Trophoblast cell (in vitro differentiated cells and primary cell): ENCODE results near the gene ITGA1.

ENCODE experiments used
- DNase-seq, 2 donors: peaks; one replicate each; pipeline ENCODE4 v3.0.0-alpha.2; 2016
- H2AFZ ChIP-seq: 2 replicates; pipeline ENCODE4 v1.6.1; 2013; ENCODE audit warnings: low read length, moderate library complexity, mild to moderate bottlenecking; ENCODE audit not compliant: insufficient read depth, poor library complexity
- H2AK5ac ChIP-seq: 2 replicates; pipeline ENCODE4 v1.6.1; 2013; ENCODE audit warnings: mild to moderate bottlenecking, low read length
- H2BK120ac ChIP-seq: 2 replicates; pipeline ENCODE4 v1.6.1; 2013; ENCODE audit warnings: low read length, mild to moderate bottlenecking, moderate library complexity; ENCODE audit not compliant: insufficient read depth, poor library complexity
- H2BK12ac ChIP-seq: 2 replicates; pipeline ENCODE4 v1.6.1; 2013; ENCODE audit warnings: mild to moderate bottlenecking, low read length, moderate library complexity
- H2BK5ac ChIP-seq: 2 replicates; pipeline ENCODE4 v1.6.1; 2013; ENCODE audit warnings: low read length, low read depth, moderate library complexity, mild to moderate bottlenecking; ENCODE audit not compliant: poor library complexity
- H3K14ac ChIP-seq: 2 replicates; pipeline ENCODE4 v1.6.1; 2013; ENCODE audit warnings: mild to moderate bottlenecking, low read length
- H3K18ac ChIP-seq: 2 replicates; pipeline ENCODE4 v1.6.1; 2013; ENCODE audit warnings: mild to moderate bottlenecking, low read length
- H3K23ac ChIP-seq: 2 replicates; pipeline ENCODE4 v1.6.1; 2013; ENCODE audit warnings: low read length
- H3K27ac ChIP-seq: 2 replicates; pipeline ENCODE4 v1.5.1; 2013; ENCODE audit warnings: low read depth, mild to moderate bottlenecking, inconsistent platforms, low read length, moderate library complexity
- H3K27me3 ChIP-seq: 2 replicates; pipeline ENCODE4 v1.6.1; 2013; ENCODE audit warnings: inconsistent platforms, mild to moderate bottlenecking, low read length, moderate library complexity; ENCODE audit not compliant: insufficient read depth
- H3K36me3 ChIP-seq, 2 experiments: 1 replicate in 1 of 2; 2 replicates in 1 of 2; pipeline ENCODE4 v1.6.1; 2013; ENCODE audit warnings: low read length in 2 of 2, mild to moderate bottlenecking in 2 of 2, moderate library complexity in 1 of 2; ENCODE audit not compliant: insufficient read depth in 2 of 2, control insufficient read depth in 1 of 2
- H3K4ac ChIP-seq: 2 replicates; pipeline ENCODE4 v1.6.1; 2013; ENCODE audit warnings: low read depth, mild to moderate bottlenecking, low read length, moderate library complexity
- H3K4me1 ChIP-seq, 2 experiments: 1 replicate in 1 of 2; 2 replicates in 1 of 2; pipeline ENCODE4 v1.6.1; 2013; ENCODE audit warnings: low read length in 2 of 2, mild to moderate bottlenecking in 2 of 2, moderate library complexity in 1 of 2; ENCODE audit not compliant: insufficient read depth in 2 of 2, control insufficient read depth in 1 of 2
- H3K4me2 ChIP-seq: 2 replicates; pipeline ENCODE4 v1.6.1; 2013; ENCODE audit warnings: inconsistent platforms, mild to moderate bottlenecking, low read length, moderate library complexity
- H3K4me3 ChIP-seq: 2 replicates; pipeline ENCODE4 v1.5.1; 2013; ENCODE audit warnings: mild to moderate bottlenecking, low read depth, low read length, inconsistent platforms
- H3K79me1 ChIP-seq: one replicate; pipeline ENCODE4 v1.6.1; 2013; ENCODE audit warnings: low read length
- H3K79me2 ChIP-seq: 2 replicates; pipeline ENCODE4 v1.6.1; 2013; ENCODE audit warnings: low read length, mild to moderate bottlenecking; ENCODE audit not compliant: control insufficient read depth, insufficient read depth, poor library complexity
- H3K9ac ChIP-seq: 2 replicates; pipeline ENCODE4 v1.6.1; 2013; ENCODE audit warnings: mild to moderate bottlenecking, low read length
- H3K9me3 ChIP-seq: 2 replicates; pipeline ENCODE4 v1.6.1; 2013; ENCODE audit warnings: low read depth, mild to moderate bottlenecking, control low read depth, inconsistent platforms, low read length; ENCODE audit not compliant: insufficient read depth
- H4K12ac ChIP-seq: 2 replicates; pipeline ENCODE4 v1.6.1; 2013; ENCODE audit warnings: low read depth, mild to moderate bottlenecking, low read length, moderate library complexity
- H4K8ac ChIP-seq: 2 replicates; pipeline ENCODE4 v1.6.1; 2013; ENCODE audit warnings: low read depth, mild to moderate bottlenecking, low read length, moderate library complexity
- H4K91ac ChIP-seq: one replicate; pipeline ENCODE4 v1.6.1; 2013; ENCODE audit warnings: low read depth, mild to moderate bottlenecking, low read length, moderate library complexity
- WGBS: extraction: QIAGEN DNeasy Blood & Tissue Kit; methylation state at CpG from one replicate; pipeline ENCODE4 v1.1.7; 2013; ENCODE audit warnings: missing lambda C conversion rate; ENCODE audit not compliant: insufficient read length, insufficient coverage; ENCODE audit errors: extremely low coverage; 5-methylcytosine and 5-hydroxymethylcytosine counted together

Gene ITGA1

DNA sequence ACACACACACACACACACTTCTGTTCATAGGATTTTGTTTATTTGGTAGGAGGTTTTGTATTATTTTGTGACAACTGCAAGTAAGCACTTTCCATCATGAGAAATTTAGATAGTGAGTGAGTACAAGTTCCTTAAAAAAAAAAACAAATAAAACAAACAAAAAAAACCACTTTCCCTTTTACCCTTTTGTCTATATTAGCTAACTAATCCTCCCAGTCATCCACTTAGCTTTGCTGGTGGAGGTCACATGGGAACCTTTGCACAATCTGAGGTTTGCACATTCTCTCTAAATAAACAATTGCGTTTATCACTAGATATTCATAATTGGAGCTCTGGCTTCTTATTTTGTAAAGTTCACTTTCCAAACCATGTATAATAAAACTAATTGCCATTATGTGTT lies 6.8 kb downstream of the ITGA1 start:
- Histone ChIP-seq H3K23ac (no peak overlapping the region), H4K91ac (no peak overlapping the region), H2BK5ac (no peak overlapping the region), H2AFZ (no peak overlapping the region), H3K79me1 (peaks cover 6% of the 10 kb centered on the region), H4K8ac (no peak overlapping the region), H3K9ac (no peak overlapping the region), H4K12ac (no peak overlapping the region), H3K4ac (no peak overlapping the region), H2BK12ac (no peak overlapping the region), H3K9me3 (no peaks in the 10 kb centered on the region), H3K79me2 (no peaks in the 10 kb centered on the region), H3K18ac (no peak overlapping the region), H3K4me2 (no peak overlapping the region), H3K27me3 (no peaks in the 10 kb centered on the region), H3K14ac (no peak overlapping the region), H3K4me3 (no peak overlapping the region), H3K4me1 (peaks cover 3 to 4% of the 10 kb centered on the region in 2 experiments), H3K36me3 (no peaks in the 10 kb centered on the region), H2AK5ac (no peak overlapping the region), H2BK120ac (no peak overlapping the region), H3K27ac (no peak overlapping the region)
- no CpG with 5 or more reads among the region's 1 CpG for WGBS
- no peak for DNase-seq

- no peak for DNase-seq
- no peak overlapping the region for H4K12ac ChIP-seq
- no peak overlapping the region for H3K4ac ChIP-seq
- no peak overlapping the region for H3K4me3 ChIP-seq
- H2AK5ac ChIP-seq, result no peak overlapping the region
- H3K4me1 ChIP-seq, result peaks cover 3 to 7% of the 10 kb centered on the region in 2 experiments
- H3K14ac ChIP-seq, result no peak overlapping the region
- H2BK120ac ChIP-seq, result no peak overlapping the region
- H3K27me3 ChIP-seq, result no peaks in the 10 kb centered on the region
- H3K27ac ChIP-seq, result no peak overlapping the region
- H3K9me3 ChIP-seq, result no peaks in the 10 kb centered on the region
- H3K23ac ChIP-seq, result no peak overlapping the region
- H3K9ac ChIP-seq, result no peak overlapping the region
- peaks cover 5% of the 10 kb centered on the region for H3K79me2 ChIP-seq
- no peak overlapping the region for H4K8ac ChIP-seq
- H2BK12ac ChIP-seq, result no peak overlapping the region
- H3K36me3 ChIP-seq, result no peaks in the 10 kb centered on the region
- H3K79me1 ChIP-seq, result peaks cover 17% of the 10 kb centered on the region
- H3K4me2 ChIP-seq, result no peak overlapping the region
- H2BK5ac ChIP-seq, result no peak overlapping the region
- no peak overlapping the region for H2AFZ ChIP-seq
- no peak overlapping the region for H4K91ac ChIP-seq
- H3K18ac ChIP-seq, result no peak overlapping the region
These were observed 8.3 kb downstream of the ITGA1 start for GRCh38 chr5:52796031-52796430.

DNA sequence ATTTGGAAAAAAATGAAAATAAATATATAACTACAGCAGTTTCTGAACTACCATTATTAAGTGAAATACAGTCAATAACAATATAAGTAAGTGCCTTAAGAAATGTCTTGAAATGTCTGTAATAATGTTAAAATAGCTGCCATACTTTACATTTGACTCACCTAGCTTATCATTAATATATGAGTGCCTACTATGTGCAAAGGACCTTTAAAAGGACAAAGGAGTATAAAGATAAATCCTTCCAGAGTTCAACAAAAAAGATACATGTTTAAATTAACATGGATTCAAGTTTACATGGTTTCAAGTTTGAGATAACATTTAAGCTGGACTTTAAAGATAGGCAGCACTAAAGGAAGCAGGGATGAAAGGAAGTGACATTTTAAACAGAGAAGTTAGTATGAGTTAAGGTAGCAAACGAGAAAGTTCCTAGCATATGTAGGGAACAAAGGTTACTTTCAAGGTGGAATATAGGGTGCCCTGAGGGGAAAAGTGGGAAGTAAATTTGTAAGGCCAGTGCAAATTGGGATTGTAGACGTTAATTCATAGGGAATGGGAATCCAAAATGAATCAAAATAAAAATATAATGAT lies 8.9 kb downstream of the ITGA1 start:
- H3K36me3 ChIP-seq, result peaks cover 3% of the 10 kb centered on the region in 2 experiments
- H2AK5ac ChIP-seq, result no peak overlapping the region
- H3K9ac ChIP-seq, result no peak overlapping the region
- H4K91ac ChIP-seq, result no peak overlapping the region
- no peak overlapping the region for H3K23ac ChIP-seq
- no peak overlapping the region for H3K14ac ChIP-seq
- no peak overlapping the region for H3K18ac ChIP-seq
- DNase-seq, result no peak
- H3K4ac ChIP-seq, result no peak overlapping the region
- WGBS, result no CpG with 5 or more reads among the region's 2 CpGs
- H2BK5ac ChIP-seq, result no peak overlapping the region
- no peak overlapping the region for H2BK120ac ChIP-seq
- H4K12ac ChIP-seq, result no peak overlapping the region
- H3K79me1 ChIP-seq, result peaks cover 17% of the 10 kb centered on the region
- no peak overlapping the region for H3K27ac ChIP-seq
- H3K4me2 ChIP-seq, result no peak overlapping the region
- no peaks in the 10 kb centered on the region for H3K27me3 ChIP-seq
- no peak overlapping the region for H2AFZ ChIP-seq
- peaks cover 3 to 11% of the 10 kb centered on the region in 2 experiments for H3K4me1 ChIP-seq
- no peak overlapping the region for H2BK12ac ChIP-seq
- H3K4me3 ChIP-seq, result no peak overlapping the region
- peaks cover 9% of the 10 kb centered on the region for H3K79me2 ChIP-seq
- H4K8ac ChIP-seq, result no peak overlapping the region
- H3K9me3 ChIP-seq, result no peaks in the 10 kb centered on the region

DNA sequence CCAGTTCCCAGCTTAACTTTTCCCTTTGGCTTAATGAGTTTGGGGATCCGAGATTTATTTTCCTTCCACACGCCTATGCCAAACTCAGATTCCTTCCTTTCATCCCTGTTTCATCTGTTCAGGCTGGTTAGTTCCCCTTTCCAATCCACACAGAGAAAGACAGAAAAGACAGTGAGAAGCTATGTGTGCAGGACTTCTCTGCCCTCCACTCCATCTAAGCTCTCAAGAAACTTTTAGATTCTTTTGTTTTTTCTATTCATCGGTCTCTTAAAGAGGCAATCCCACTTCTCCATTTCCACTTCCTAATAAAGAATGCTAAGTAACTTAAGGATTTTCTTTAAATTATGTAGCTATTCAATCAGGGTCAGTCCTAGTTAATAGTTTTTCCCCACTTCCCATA lies 11.2 kb downstream of the ITGA1 start:
- peak overlapping the region; percentile 15 for H4K8ac ChIP-seq
- no peak overlapping the region for H4K12ac ChIP-seq
- no peaks in the 10 kb centered on the region for H3K9me3 ChIP-seq
- H3K4me2 ChIP-seq, result peak overlapping the region; percentile 90
- H3K4ac ChIP-seq, result no peak overlapping the region
- H2BK120ac ChIP-seq, result no peak overlapping the region
- H2BK12ac ChIP-seq, result peak overlapping the region; percentile 48
- no peak overlapping the region for H3K18ac ChIP-seq
- no peak overlapping the region for H3K23ac ChIP-seq
- peak overlapping the region; percentile 82 for H3K27ac ChIP-seq
- no peak overlapping the region for H2AFZ ChIP-seq
- H3K4me3 ChIP-seq, result peak overlapping the region; percentile 68
- no peaks in the 10 kb centered on the region for H3K27me3 ChIP-seq
- WGBS, result no CpG with 5 or more reads among the region's 3 CpGs
- H3K36me3 ChIP-seq, result peaks cover 3 to 4% of the 10 kb centered on the region in 2 experiments
- peak overlapping the region; percentile 72 for H3K9ac ChIP-seq
- H2AK5ac ChIP-seq, result no peak overlapping the region
- no peak overlapping the region for H3K14ac ChIP-seq
- peak overlapping the region; percentile 66 for H2BK5ac ChIP-seq
- H3K79me1 ChIP-seq, result peaks cover 17% of the 10 kb centered on the region
- peaks cover 9% of the 10 kb centered on the region for H3K79me2 ChIP-seq
- no peak for DNase-seq
- no peak overlapping the region for H4K91ac ChIP-seq
- H3K4me1 ChIP-seq, result peaks cover 3 to 11% of the 10 kb centered on the region in 2 experiments
